ENCODE results near the gene SLC8A3.

- no peak for TF ChIP-seq POLR2A (IDR thresholded peaks at IDR 0.05)
- TF ChIP-seq, protein P1, sequence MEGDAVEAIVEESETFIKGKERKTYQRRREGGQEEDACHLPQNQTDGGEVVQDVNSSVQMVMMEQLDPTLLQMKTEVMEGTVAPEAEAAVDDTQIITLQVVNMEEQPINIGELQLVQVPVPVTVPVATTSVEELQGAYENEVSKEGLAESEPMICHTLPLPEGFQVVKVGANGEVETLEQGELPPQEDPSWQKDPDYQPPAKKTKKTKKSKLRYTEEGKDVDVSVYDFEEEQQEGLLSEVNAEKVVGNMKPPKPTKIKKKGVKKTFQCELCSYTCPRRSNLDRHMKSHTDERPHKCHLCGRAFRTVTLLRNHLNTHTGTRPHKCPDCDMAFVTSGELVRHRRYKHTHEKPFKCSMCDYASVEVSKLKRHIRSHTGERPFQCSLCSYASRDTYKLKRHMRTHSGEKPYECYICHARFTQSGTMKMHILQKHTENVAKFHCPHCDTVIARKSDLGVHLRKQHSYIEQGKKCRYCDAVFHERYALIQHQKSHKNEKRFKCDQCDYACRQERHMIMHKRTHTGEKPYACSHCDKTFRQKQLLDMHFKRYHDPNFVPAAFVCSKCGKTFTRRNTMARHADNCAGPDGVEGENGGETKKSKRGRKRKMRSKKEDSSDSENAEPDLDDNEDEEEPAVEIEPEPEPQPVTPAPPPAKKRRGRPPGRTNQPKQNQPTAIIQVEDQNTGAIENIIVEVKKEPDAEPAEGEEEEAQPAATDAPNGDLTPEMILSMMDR (IDR thresholded peaks at IDR 0.05): no peak
Measured at GRCh38 chr14:70096866-70097265, 91.9 kb downstream of the SLC8A3 start.
